ENCODE measurements around the gene NFKBIL1. TPM values are rescaled to one million over a fixed set of nuclear protein-coding genes. Genes with fewer than 3 reads are reported as not detected.

NFKBIL1 gene
- total and polyA plus RNA-seq, 10 of the 15 experiments (the other 5 are each of a cell fraction or from before 2014, with no cell fraction given) = 0.19 to 15.1 (median 7.0) TPM

DNA sequence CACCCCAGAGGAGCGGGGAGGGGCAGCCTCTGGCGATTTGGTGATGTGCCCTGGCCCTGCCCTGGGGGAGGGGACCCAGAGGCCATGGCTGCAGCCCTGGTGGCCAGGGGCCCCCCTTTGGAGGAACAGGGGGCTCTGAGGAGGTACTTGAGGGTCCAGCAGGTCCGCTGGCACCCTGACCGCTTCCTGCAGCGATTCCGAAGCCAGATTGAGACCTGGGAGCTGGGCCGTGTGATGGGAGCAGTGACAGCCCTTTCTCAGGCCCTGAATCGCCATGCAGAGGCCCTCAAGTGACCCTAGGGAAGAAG is 10.9 kb downstream of the NFKBIL1 start:
- Histone ChIP-seq H3K9ac (ENCODE audit: control insufficient read depth, insufficient read depth, low read length) (peak overlapping the region; percentile 84), H4K20me1 (ENCODE audit: control insufficient read depth, insufficient read depth) (no peaks in the 10 kb centered on the region), H3K79me2 (ENCODE audit: control insufficient read depth, insufficient read depth, low read length) (peaks cover 17% of the 10 kb centered on the region), H3K4me1 (ENCODE audit: control insufficient read depth, insufficient read depth, low read length) (peaks cover 70% of the 10 kb centered on the region), H2AFZ (ENCODE audit: control insufficient read depth, low read depth, low read length) (no peak overlapping the region), H3K4me3 (peak overlapping the region; percentile 55; the same call in 1 of the 2 replicates), H3K27me3 (replicated peaks in 1 of 2; ENCODE audit: control insufficient read depth in 2 of 2, insufficient read depth in 2 of 2, low read length in 1 of 2) (no peaks in the 10 kb centered on the region), H3K9me3 (replicated peaks; ENCODE audit: control insufficient read depth, insufficient read depth, low read length) (no peaks in the 10 kb centered on the region), H3K4me2 (ENCODE audit: control insufficient read depth, insufficient read depth) (peak overlapping the region; percentile 94), H3K27ac (ENCODE audit: control insufficient read depth, insufficient read depth) (peak overlapping the region; percentile 99), H3K36me3 (ENCODE audit: control insufficient read depth in 2 of 2, insufficient read depth in 2 of 2, low read length in 1 of 2) (peaks cover 0 to 7% of the 10 kb centered on the region in 2 experiments; a peak in 2 of 4 replicates)
- ChIA-PET POLR2A (interaction anchor here (1.6 to 9.1 kb wide), 5 partner anchors 9 to 35 kb away, joined by 4 to 255 read pairs (median 18); partner anchors contain the start of genes LTB, NCR3 and TNF), CTCF (interaction anchor here (0.6 to 34.8 kb wide), 5 partner anchors 10 to 1287 kb away, joined by 3 to 2098 read pairs (median 19); partner anchors contain the start of genes LST1, LTA, LTB and MDC1), SMC1A (ENCODE audit: uncharacterized antibody, unreplicated experiment) (interaction anchor here (1.1 to 34.7 kb wide), 3 partner anchors 8 to 26 kb away, joined by 3 to 1989 read pairs (median 5); partner anchors contain the start of genes LST1, LTA, LTB and NCR3), RAD21 (ENCODE audit: unreplicated experiment) (interaction anchor here (0.7 to 15.9 kb wide), 5 partner anchors 10 to 262 kb away, joined by 3 to 620 read pairs (median 62); partner anchors contain the start of genes ATP6V1G2, LST1, LTA and LTB)
- FAIRE-seq (no peak), DNase-seq (ENCODE audit: low read depth, low spot score) (no peak), ATAC-seq (no peak)
- in situ Hi-C loops (cut with MboI) = loop anchor here (25.0 kb wide), 2 partner anchors 1054 to 1404 kb away; partner anchors contain the start of genes BRD2 and HLA-DMA
- WGBS (ENCODE audit: insufficient coverage, insufficient replicate concordance, low lambda C conversion rate, missing lambda C conversion rate) = 3% methylated on average over 8 of the region's 8 CpGs
- TF ChIP-seq PAX8 (IDR thresholded peaks at IDR 0.05) = no peak
- TF ChIP-seq MXI1 (IDR thresholded peaks at IDR 0.05; ENCODE audit: low read depth, low read length) = no peak
- TF ChIP-seq, protein P1, sequence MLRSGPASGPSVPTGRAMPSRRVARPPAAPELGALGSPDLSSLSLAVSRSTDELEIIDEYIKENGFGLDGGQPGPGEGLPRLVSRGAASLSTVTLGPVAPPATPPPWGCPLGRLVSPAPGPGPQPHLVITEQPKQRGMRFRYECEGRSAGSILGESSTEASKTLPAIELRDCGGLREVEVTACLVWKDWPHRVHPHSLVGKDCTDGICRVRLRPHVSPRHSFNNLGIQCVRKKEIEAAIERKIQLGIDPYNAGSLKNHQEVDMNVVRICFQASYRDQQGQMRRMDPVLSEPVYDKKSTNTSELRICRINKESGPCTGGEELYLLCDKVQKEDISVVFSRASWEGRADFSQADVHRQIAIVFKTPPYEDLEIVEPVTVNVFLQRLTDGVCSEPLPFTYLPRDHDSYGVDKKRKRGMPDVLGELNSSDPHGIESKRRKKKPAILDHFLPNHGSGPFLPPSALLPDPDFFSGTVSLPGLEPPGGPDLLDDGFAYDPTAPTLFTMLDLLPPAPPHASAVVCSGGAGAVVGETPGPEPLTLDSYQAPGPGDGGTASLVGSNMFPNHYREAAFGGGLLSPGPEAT (IDR thresholded peaks at IDR 0.05; ENCODE audit: low read depth) = no peak
- TF ChIP-seq, protein P2, sequence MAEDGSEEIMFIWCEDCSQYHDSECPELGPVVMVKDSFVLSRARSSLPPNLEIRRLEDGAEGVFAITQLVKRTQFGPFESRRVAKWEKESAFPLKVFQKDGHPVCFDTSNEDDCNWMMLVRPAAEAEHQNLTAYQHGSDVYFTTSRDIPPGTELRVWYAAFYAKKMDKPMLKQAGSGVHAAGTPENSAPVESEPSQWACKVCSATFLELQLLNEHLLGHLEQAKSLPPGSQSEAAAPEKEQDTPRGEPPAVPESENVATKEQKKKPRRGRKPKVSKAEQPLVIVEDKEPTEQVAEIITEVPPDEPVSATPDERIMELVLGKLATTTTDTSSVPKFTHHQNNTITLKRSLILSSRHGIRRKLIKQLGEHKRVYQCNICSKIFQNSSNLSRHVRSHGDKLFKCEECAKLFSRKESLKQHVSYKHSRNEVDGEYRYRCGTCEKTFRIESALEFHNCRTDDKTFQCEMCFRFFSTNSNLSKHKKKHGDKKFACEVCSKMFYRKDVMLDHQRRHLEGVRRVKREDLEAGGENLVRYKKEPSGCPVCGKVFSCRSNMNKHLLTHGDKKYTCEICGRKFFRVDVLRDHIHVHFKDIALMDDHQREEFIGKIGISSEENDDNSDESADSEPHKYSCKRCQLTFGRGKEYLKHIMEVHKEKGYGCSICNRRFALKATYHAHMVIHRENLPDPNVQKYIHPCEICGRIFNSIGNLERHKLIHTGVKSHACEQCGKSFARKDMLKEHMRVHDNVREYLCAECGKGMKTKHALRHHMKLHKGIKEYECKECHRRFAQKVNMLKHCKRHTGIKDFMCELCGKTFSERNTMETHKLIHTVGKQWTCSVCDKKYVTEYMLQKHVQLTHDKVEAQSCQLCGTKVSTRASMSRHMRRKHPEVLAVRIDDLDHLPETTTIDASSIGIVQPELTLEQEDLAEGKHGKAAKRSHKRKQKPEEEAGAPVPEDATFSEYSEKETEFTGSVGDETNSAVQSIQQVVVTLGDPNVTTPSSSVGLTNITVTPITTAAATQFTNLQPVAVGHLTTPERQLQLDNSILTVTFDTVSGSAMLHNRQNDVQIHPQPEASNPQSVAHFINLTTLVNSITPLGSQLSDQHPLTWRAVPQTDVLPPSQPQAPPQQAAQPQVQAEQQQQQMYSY (CRISPR knock-in tag; IDR thresholded peaks at IDR 0.05) = no peak
- no peak for TF ChIP-seq SMAD5 (IDR thresholded peaks at IDR 0.05; ENCODE audit: low read depth)
- BruUV-seq (replicated peaks) = no TSS peak
- intact Hi-C loops (cut with micrococcal nuclease; ENCODE audit: unreplicated experiment) = loop anchor here (2.0 kb wide), 1 partner anchor 23 kb away; no protein-coding TSS in a partner anchor
